HG02938 (cell line): ENCODE results near the gene HOXB2.

Experiments used
- ATAC-seq: cut with Tn5 transposase; IDR thresholded peaks from one replicate; pipeline ENCODE4 v1.9.1; 2021; ENCODE audit warnings: mild to moderate bottlenecking, moderate library complexity; ENCODE audit not compliant: unreplicated experiment

HOXB2 gene

GRCh38 chr17:48566717-48567116 lies 21.8 kb upstream of the HOXB2 start:
- ATAC-seq, result no peak

- ATAC-seq, result no peak
Observed at GRCh38 chr17:48565925-48566710, 21.2 kb upstream of the HOXB2 start.

- ATAC-seq, result no peak
Observed at GRCh38 chr17:48565022-48565554, 20.2 kb upstream of the HOXB2 start.

DNA sequence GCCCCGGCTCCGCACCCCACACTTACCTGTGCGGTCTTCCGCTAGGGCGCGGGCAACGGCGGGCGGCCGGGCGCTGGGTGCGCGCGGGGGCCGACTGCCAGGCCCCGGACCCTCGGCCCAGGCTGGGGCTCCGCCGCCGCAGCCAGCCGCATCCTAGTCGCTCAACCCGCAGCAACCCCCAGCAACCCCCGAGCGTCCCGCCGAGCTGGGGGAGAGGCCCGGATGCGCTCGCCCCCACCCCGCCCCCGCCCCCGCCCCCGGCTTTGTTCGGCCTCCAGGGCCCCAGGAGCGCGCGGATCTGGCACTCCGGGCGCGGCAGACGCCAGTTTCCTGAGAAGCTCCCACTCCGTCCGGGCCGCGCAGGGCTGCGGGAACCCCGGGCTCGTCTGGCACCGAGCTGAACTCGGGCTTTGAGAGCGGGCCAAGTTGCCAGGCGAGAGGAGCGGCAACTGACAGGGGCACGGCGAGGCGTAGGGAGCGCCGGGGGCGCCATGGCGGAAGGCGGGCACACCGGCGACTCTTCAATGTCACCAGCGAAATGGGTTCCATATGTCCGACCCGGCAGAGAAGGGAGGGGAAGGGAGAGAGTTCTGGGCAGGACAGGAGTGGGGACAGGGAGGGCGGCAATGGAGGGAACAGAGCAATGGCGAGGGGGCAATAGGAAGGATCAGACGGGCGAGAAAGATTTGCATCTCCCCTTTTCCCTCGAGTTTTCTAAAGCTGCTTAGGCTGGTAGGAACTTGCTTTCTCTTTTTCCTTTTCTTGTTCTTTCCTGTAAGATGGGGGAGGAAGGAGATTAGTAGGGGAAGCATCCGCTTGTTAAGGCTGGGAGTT lies 19.5 kb upstream of the HOXB2 start:
- no peak for ATAC-seq

DNA sequence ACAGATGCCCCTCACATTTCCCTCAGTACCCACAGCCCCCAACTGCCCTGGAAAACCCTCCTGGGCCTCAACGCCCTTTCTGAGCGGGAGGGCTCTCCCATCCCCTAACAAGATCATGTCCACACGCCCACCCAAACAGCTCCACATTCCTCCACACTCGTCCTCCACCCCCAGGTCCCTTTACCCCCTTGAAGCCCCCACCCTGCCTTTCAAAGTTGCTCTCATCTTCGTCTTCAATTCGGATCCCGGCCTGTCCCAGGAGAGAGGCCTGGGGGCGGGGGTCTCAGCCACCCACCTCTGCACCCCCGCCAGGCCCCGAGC lies 18.9 kb upstream of the HOXB2 start:
- no peak for ATAC-seq

DNA sequence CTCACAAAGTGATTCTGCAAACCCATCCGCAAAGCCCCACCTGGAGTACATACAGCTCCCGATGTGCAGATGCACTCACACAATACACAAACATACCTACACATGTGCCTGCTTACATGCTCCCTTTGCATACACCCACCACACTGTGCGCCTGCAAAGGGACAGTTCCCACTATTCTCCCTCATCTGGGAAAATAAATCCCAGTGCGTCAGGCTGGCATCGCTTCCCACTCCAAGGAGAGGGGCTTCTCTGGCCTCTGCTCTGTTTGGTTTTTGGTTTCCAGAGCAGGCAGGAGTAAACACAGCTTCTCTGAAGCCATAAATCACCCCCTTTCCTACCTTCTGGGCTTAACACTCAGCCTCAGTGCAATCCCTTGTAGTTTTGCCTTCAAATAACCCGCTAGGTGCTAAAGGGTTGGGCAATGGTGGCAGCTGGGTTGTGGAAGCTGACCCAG lies 18.5 kb upstream of the HOXB2 start:
- ATAC-seq, result no peak

- no peak for ATAC-seq
Observed at GRCh38 chr17:48562934-48563333, 18.0 kb upstream of the HOXB2 start.

DNA sequence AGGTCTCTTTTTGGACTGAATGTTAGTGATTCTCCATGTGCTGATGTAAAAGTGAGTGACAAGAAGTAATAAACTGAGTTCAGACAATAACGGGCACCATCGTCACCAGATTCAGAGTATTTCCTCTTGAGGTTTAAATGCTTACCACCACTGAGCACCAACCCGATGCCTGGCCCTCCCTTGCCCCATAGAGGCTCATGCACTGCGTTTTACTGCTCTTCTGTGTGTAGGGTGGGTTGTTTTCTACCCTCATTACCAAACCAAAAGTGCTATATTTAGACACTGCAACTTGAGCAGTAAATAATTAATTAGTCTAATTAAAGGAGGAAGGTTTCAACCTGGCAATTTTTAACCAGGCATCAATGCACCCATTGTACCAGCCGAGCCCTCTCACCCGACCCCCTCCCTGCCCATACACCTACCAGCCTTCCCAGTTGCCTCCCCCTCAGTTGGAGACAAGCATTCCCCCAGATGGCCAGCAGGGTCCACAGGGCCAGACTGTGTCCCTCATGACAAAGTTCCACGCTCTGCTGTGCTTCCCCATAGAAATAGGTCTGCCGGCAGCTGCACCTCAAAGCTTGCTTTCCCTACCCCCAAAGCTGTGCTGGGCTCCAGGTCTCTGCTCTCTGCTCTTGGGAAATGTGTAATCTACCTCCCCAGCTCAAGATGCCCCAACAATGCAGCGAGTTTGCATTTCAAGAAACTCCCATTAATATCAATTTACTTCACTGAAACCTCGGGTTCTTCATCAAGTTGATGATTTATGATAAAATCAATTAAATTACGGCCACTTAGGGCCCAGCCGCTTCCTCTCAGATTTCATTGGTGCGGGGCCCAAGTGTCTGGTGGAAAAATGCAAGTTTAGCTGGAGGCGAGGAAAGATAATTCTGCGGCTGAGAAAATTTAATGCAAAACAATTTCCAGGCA lies 17.2 kb upstream of the HOXB2 start:
- no peak for ATAC-seq

DNA sequence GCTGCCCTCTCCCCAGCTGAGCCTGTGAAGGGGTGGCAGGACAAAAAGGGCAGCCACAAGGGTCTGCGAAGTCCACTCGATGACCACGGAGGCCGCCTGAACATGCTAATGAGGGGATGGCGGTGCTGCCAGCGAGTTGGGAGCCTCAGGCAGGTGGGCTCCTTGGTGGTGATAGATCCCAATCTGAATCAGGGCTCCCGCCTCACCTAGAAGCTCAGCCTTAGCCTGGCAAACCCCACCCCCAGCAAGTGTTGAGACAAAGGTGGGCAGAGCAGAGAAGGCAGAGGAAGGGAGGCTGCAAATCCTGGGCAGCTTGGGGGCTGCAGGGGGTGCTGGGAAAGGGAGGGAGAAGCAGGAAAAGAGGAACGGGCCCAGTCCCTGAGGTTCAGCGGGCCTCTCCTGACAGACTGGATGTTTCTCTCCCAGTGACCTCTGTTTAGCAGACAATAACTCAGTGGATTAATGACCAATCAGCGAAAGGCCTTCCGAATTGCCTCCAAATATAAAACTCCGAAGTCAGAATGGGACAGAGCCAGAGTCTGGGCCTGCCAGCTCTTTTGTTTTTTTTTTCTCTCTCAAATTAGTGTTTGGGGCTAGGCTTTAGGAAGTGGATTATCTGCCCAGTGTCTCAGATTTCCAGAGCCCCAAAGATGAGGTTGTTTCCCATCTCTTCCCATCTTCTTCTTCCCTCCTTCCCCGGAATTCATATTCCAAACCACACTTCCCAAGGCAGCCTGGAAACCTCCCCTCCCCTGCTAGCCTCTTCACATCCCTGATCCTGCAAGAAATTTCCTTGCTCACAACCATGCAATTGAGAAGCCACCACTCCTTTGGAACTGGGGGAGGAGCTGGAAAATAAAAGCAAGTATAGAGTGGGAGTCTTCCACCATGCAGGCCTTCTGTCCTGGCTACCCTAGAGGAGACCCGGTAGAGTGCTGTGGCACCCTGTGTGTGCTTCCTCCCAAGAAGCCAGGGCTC lies 15.2 kb upstream of the HOXB2 start:
- ATAC-seq, result no peak

DNA sequence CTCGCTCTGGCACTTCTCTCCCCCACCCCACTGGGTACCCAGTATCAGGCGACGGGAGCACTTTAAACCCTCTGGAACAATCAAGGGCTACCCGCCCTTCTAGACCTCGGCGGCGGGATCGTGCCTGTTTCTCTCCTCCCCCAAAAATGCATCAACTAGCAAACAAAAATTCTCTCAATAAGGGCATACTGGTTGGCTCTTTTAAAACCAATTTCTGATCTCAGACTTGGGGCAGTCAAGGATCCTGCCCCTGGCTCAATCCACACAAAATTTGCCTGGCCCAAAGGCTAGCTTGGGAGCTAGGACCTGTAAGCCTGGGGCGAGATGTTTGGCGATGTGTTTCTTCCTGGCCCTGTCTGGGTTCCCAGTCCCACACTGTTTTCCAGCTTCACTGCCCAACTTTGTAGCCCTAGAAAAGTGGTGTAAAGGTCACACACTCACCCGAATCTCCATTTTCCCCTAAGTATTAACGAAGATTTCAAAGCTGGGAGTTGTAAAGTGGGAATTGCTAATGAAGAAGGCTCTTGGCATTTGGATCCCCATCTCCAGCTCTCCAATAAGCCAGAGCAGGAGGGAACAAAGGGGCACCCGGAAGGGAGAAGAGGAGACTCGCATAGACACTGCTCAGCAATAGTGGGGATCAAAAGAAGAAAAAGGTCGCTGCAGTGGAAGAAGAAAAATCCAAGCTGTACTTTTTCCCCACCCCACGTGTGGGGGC lies 14.4 kb upstream of the HOXB2 start:
- ATAC-seq, result no peak

DNA sequence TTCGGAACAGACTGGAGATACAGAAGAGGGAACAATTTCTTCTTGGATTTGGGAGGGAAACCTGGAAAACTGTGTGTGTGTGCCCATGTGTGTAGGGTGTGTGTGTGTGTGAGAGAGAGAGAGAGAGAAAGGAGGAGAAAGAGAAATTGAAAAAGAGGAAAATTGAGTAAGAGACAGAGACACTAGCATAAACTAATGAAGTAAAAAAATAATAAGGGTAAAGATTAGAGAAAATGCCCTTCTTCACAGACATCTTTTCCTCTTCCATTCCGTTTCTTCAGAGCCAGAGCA lies 13.9 kb upstream of the HOXB2 start:
- no peak for ATAC-seq

DNA sequence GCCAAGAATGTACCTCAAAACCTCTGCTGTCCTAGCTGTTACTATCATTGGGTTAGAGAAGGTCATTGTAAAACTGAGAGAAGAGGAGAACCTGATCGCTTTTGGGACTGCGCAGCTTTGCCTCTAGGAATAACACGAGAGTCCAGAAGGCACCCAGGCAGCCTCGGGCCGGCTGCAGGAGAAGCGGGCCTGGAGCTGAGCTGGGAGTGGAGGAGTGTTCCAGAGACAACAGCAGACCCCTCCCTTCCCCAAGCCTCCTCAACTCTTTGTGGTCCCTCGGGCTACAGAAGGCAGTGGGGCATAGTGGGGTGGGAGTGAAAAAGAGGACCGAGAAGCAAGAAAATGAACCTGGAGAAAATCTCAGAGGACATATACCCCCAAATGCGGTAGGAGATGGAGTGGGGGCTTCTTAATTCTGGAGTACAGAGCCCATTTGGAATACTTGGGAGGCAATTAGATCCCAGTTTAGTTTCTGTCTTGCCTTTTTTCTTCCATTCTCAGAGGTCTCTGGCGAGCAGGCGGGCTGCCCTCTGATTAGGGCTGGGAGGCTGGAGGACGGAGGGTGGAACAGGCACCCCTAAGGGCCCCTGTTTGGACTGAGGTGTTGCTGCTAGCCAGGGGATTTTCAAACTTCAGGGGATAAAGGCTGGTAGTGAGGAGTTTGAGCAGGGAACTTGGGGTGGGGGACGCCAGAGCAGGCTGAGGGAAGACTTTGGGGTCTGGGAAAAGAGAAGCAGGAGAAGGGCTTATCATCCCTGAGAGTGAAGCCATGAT lies 13.3 kb upstream of the HOXB2 start:
- no peak for ATAC-seq

DNA sequence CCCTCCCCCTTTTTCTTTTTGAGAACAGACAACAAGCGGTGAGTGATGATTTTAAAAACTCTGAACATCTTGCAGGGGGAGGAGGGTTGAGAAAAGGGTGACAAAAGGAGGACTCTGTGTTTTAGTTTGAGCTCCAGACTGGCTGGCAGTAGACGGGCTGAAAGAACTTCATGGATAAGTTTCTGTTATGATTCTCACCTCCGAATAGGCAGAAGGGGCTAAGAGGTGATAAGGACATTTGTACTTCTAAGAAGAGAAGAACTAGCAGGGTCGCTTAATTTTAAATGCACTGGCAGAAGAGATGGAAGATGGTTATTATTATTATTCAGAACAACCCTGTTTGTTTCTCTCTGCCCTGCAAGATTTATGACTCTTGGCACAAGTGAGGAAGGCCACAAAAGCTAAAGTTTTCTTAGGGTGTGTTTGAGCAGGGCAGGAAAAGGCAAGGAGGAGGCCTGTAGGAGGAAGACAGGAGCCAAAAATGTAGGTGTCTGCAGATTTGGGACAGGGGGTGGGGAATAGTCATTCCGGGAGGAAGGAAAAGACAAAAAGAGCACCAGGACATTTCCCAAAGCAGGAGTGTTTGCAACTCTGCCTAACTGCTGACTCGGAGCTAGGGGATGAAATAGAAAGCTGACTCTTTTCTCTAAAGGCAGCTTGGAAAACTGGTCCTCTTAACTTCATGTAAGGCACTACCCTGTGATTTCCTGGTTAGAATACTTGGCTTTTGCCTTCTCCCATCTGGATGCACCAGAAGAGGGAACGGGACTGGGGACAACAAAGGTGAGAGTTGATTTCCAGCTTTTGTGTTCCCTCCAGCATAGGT lies 11.9 kb upstream of the HOXB2 start:
- no peak for ATAC-seq

- ATAC-seq, result no peak
Observed at GRCh38 chr17:48556229-48556575, 11.3 kb upstream of the HOXB2 start.

GRCh38 chr17:48555258-48556228 lies 10.6 kb upstream of the HOXB2 start:
- no peak for ATAC-seq

GRCh38 chr17:48554412-48555257 lies 9.7 kb upstream of the HOXB2 start:
- no peak for ATAC-seq
